HepG2 (cell line): ENCODE data around the gene CDCA4. TPM values are rescaled to one million over a fixed set of nuclear protein-coding genes. Genes with fewer than 3 reads are reported as not detected.

Experiments used
- ATAC-seq: fragments of 200-7000 bp; cut with Tn5 transposase; 3 replicates; pipeline ENCODE4 v1.9.1; 2020; ENCODE audit warnings: mild to moderate bottlenecking, moderate library complexity
- BruUV-seq: library from RNA; stranded (reverse); fragments of 400-500 nt; replicated peaks from 2 replicates; lab custom pipeline; 2021; lab: Mats Ljungman, UMichigan
- CTCF ChIA-PET: fragments of 300-600 bp; formaldehyde crosslinking; extraction: SDS; loops from one replicate; lab custom pipeline; 2021; ENCODE audit warnings: low total read pairs, inconsistent platforms, low intra/inter-chr PET ratio; lab: Yijun Ruan, JAX
- POLR2A ChIA-PET: fragments of 350-600 bp; sonication (Branson Sonifier 250); formaldehyde crosslinking; loops from one replicate; lab custom pipeline; 2020; ENCODE audit warnings: antibody characterized with exemption, inconsistent platforms; lab: Yijun Ruan, JAX
- DNase-seq: peaks from one replicate; pipeline ENCODE4 v3.0.0-alpha.2; 2015; ENCODE audit warnings: low spot score
- FAIRE-seq: peaks from 3 replicates; lab custom pipeline; 2011; peaks lifted over from hg19 to GRCh38; lab: Jason Lieb, UNC
- H2AFZ ChIP-seq: one replicate; pipeline ENCODE4 v1.6.1; 2011; ENCODE audit warnings: low read length, inconsistent platforms
- H3K27ac ChIP-seq: fragments of 300-600 bp; 3 replicates; pipeline ENCODE4 v1.8.0; 2011; ENCODE audit warnings: mixed run types, mild to moderate bottlenecking, mixed read lengths, low read length, inconsistent platforms; ENCODE audit not compliant: insufficient read depth; ENCODE audit errors: extremely low read length
- H3K27me3 ChIP-seq, 2 experiments: fragments of 200-600 bp in 1 of 2; 2 replicates in 1 of 2; 3 replicates in 1 of 2; pipeline versions ENCODE4 v1.6.0 to v1.8.0; 2011; ENCODE audit warnings: low read length in 2 of 2, mild to moderate bottlenecking in 2 of 2, moderate library complexity in 2 of 2, inconsistent platforms in 1 of 2; ENCODE audit not compliant: insufficient read depth in 2 of 2, control insufficient read depth in 1 of 2
- H3K36me3 ChIP-seq, 2 experiments: fragments of 200-600 bp in 1 of 2; replicated peaks in 1 of 2; 2 replicates in 1 of 2; 3 replicates in 1 of 2; pipeline versions ENCODE4 v1.5.1 to v1.8.0; 2011; ENCODE audit warnings: low read length in 2 of 2, inconsistent platforms in 1 of 2; ENCODE audit not compliant: insufficient read depth in 2 of 2, control insufficient read depth in 1 of 2
- H3K4me1 ChIP-seq: 2 replicates; pipeline ENCODE4 v1.5.1; 2012; ENCODE audit warnings: low read length, inconsistent platforms; ENCODE audit not compliant: insufficient read depth
- H3K4me2 ChIP-seq: 2 replicates; pipeline ENCODE4 v1.6.0; 2011; ENCODE audit warnings: low read depth, low read length, inconsistent platforms
- H3K4me3 ChIP-seq, 3 experiments: fragments of 200-600 bp in 1 of 3; sonication (generic), shearing (Covaris generic) in 1 of 3; replicated peaks in 1 of 3; 2 replicates each; pipeline ENCODE4 v1.5.1; 2011 to 2016; ENCODE audit warnings: low read length in 3 of 3, inconsistent platforms in 2 of 3, low read depth in 2 of 3, mild to moderate bottlenecking in 2 of 3, control low read depth in 1 of 3, mixed read lengths in 1 of 3; ENCODE audit not compliant: insufficient read depth in 1 of 3
- H3K79me2 ChIP-seq: one replicate; pipeline ENCODE4 v1.6.1; 2011; ENCODE audit warnings: low read length, inconsistent platforms; ENCODE audit not compliant: insufficient read depth
- H3K9ac ChIP-seq: 2 replicates; pipeline ENCODE4 v1.6.0; 2011; ENCODE audit warnings: mild to moderate bottlenecking, low read depth, low read length, inconsistent platforms; ENCODE audit not compliant: insufficient read depth
- H3K9me3 ChIP-seq: 2 replicates; pipeline ENCODE4 v1.5.1; 2012; ENCODE audit warnings: mild to moderate bottlenecking, low read length
- H4K20me1 ChIP-seq: 2 replicates; pipeline ENCODE4 v1.6.0; 2011; ENCODE audit warnings: inconsistent platforms, mild to moderate bottlenecking, low read length, moderate library complexity; ENCODE audit not compliant: insufficient read depth
- CREB1 ChIP-seq, 2 experiments: fragments of 450-650 bp in 1 of 2; IDR thresholded peaks; 2 replicates each; pipeline ENCODE4 v1.6.1; 2016 to 2017; ENCODE audit warnings: control low read depth in 1 of 2, mild to moderate bottlenecking in 1 of 2, missing compliant biosample characterization in 1 of 2, missing genetic modification characterization in 1 of 2
- CTCF ChIP-seq: sonication (generic); formaldehyde crosslinking; IDR thresholded peaks from 2 replicates; pipeline ENCODE4 v1.5.0; 2020; ENCODE audit warnings: mild to moderate bottlenecking, missing genetic modification reagents, moderate library complexity
- E2F2 ChIP-seq: sonication (generic); formaldehyde crosslinking; IDR thresholded peaks from 2 replicates; pipeline ENCODE4 v1.4.0; 2020; ENCODE audit warnings: missing genetic modification reagents, borderline replicate concordance
- ERF ChIP-seq: IDR thresholded peaks from 2 replicates; pipeline ENCODE4 v1.6.1; 2018; ENCODE audit warnings: missing biosample characterization, missing genetic modification reagents
- GMEB1 ChIP-seq: sonication (generic); formaldehyde crosslinking; IDR thresholded peaks from 2 replicates; pipeline ENCODE4 v1.5.1; 2020; ENCODE audit warnings: missing genetic modification reagents, mild to moderate bottlenecking, borderline replicate concordance
- HDAC1 ChIP-seq: sonication (generic); formaldehyde crosslinking; IDR thresholded peaks from 2 replicates; pipeline ENCODE4 v1.5.1; 2020; ENCODE audit warnings: mild to moderate bottlenecking, missing genetic modification reagents
- MIER3 ChIP-seq: IDR thresholded peaks from 2 replicates; pipeline ENCODE4 v1.6.1; 2016; ENCODE audit warnings: missing compliant biosample characterization, borderline replicate concordance
- MXD3 ChIP-seq: IDR thresholded peaks from 2 replicates; pipeline ENCODE4 v1.6.1; 2016; ENCODE audit warnings: mild to moderate bottlenecking, missing biosample characterization, missing genetic modification reagents
- RBFOX2 ChIP-seq: fragments of 200-400 bp; formaldehyde crosslinking; IDR thresholded peaks from 2 replicates; pipeline ENCODE4 v1.6.1; 2017; ENCODE audit warnings: low read depth, mild to moderate bottlenecking, low read length
- SP1 ChIP-seq, 2 experiments: fragments of 450-650 bp in 1 of 2; sonication (generic) in 1 of 2; formaldehyde crosslinking in 1 of 2; IDR thresholded peaks; 2 replicates each; pipeline versions ENCODE4 v1.4.0 to v1.6.1; 2016 to 2020; ENCODE audit warnings: missing genetic modification reagents in 1 of 2
- TFDP1 ChIP-seq: IDR thresholded peaks from 2 replicates; pipeline ENCODE4 v1.6.1; 2016; ENCODE audit warnings: missing compliant biosample characterization, missing genetic modification reagents, borderline replicate concordance
- ZFX ChIP-seq: sonication (generic); formaldehyde crosslinking; IDR thresholded peaks from 2 replicates; pipeline ENCODE4 v1.4.0; 2020; ENCODE audit warnings: mild to moderate bottlenecking, low read depth, missing genetic modification reagents, moderate library complexity
- ZFY ChIP-seq: sonication (generic); formaldehyde crosslinking; IDR thresholded peaks from 2 replicates; pipeline ENCODE4 v1.4.0; 2020; ENCODE audit warnings: missing genetic modification reagents
- ZMYM3 ChIP-seq: sonication (generic); formaldehyde crosslinking; IDR thresholded peaks from 2 replicates; pipeline ENCODE4 v1.5.1; 2020; ENCODE audit warnings: mild to moderate bottlenecking, missing genetic modification reagents
- ZNF232 ChIP-seq: sonication (generic); formaldehyde crosslinking; IDR thresholded peaks from 2 replicates; pipeline ENCODE4 v1.4.0; 2020; ENCODE audit warnings: missing genetic modification reagents, borderline replicate concordance
- ZSCAN20 ChIP-seq: sonication (generic); formaldehyde crosslinking; IDR thresholded peaks from 2 replicates; pipeline ENCODE4 v1.4.0; 2020; ENCODE audit warnings: missing genetic modification reagents, mild to moderate bottlenecking, borderline replicate concordance
- WGBS: methylation state at CpG from one replicate; pipeline ENCODE4 v1.1.6; 2017; ENCODE audit warnings: low lambda C conversion rate; 5-methylcytosine and 5-hydroxymethylcytosine counted together
- in situ Hi-C: cut with HindIII; loops from 2 replicates; pipeline ENCODE4 v1.10.0; 2017; ENCODE audit warnings: low pct_unique_long_range_greater_than_20kb; ENCODE audit not compliant: extremely low pct_ligation_motif_present
- intact Hi-C: fragments of 100-400 bp; cut with micrococcal nuclease; formaldehyde crosslinking; loops from one replicate; pipeline ENCODE4 v1.10.0; 2022; ENCODE audit not compliant: unreplicated experiment
- polyA plus RNA-seq, 8 experiments: library from polyadenylated mRNA; depleted of rRNA in 3 of 8; stranded (reverse) in 7 of 8; unstranded in 1 of 8; fragments of >200 nt; fragmentation: Illumina TruSeq in 4 of 8; extraction: Trizol in 4 of 8; gene quantifications; 2 replicates each; pipeline versions ENCODE4 v1.2.1 to v1.2.3, GENCODE V29; 2011 to 2016; ENCODE audit warnings: low read depth in 4 of 8, missing spikeins in 1 of 8, mixed read lengths in 1 of 8; ENCODE audit not compliant: insufficient read depth in 1 of 8
- total RNA-seq, 5 experiments: library from RNA; depleted of rRNA; stranded (reverse); fragments of >200 nt; fragmentation: Illumina TruSeq; extraction: Trizol; gene quantifications; 2 replicates each; pipeline ENCODE4 v1.2.3, GENCODE V29; 2016; ENCODE audit warnings: low read depth in 1 of 5

CDCA4 gene
- total and polyA plus RNA-seq, 2 of the 13 experiments (the other 11 are each of a cell fraction or from before 2014, with no cell fraction given) = 19.7 to 43.1 TPM

- FAIRE-seq = no peak
- H3K4me2 ChIP-seq = peak within 1 kb of the TSS; percentile 92
- in situ Hi-C loops (no loop called here), intact Hi-C loops (no loop called here)
- no peak within 1 kb of the TSS for H3K27ac ChIP-seq
- 0% methylated on average over 4 of the region's 77 CpGs for WGBS
- ChIA-PET POLR2A (interaction anchor here (0.5 to 3.0 kb wide), 4 partner anchors 17 to 320 kb away, joined by 3 to 18 read pairs (median 4); partner anchors contain the start of gene CDCA4), CTCF (no interaction called here)
- H3K27me3 ChIP-seq = peaks cover 14 to 40% of the 10 kb centered on the region in 2 experiments; a peak in 4 of 5 replicates
- peak within 1 kb of the TSS; percentile 59; the same call in 1 of the 2 replicates for H3K9ac ChIP-seq
- H3K36me3 ChIP-seq = no peaks in the 10 kb centered on the region
- H3K4me3 ChIP-seq = peak within 1 kb of the TSS; percentile 62 to 83 (median 79)
- BruUV-seq = TSS peak; percentile 33
- DNase-seq = peak; percentile 69
- H3K4me1 ChIP-seq = peaks cover 31% of the 10 kb centered on the region
- H2AFZ ChIP-seq = no peak within 1 kb of the TSS
- H3K79me2 ChIP-seq = no peaks in the 10 kb centered on the region
- H4K20me1 ChIP-seq = no peaks in the 10 kb centered on the region
- peak; percentile 87 for ATAC-seq
- H3K9me3 ChIP-seq = no peaks in the 10 kb centered on the region
- TF ChIP-seq HDAC1 (CRISPR knock-in tag) = peak; percentile 82
- TF ChIP-seq ZNF232 (CRISPR knock-in tag) = no peak; the same call in 1 of the 2 replicates
- TF ChIP-seq CREB1 (IDR thresholded peaks at IDR 0.05) = peak; percentile 38; the same call in 1 of the 2 replicates
- no peak for TF ChIP-seq CREB1 (CRISPR knock-in tag; IDR thresholded peaks at IDR 0.05)
- TF ChIP-seq RBFOX2 = peak; percentile 52
- TF ChIP-seq CTCF (CRISPR knock-in tag) = no peak
- no peak for TF ChIP-seq E2F2 (CRISPR knock-in tag)
- no peak for TF ChIP-seq MXD3 (CRISPR knock-in tag)
- 0 out of 2 replicates have a peak, but pooled peaks have one; percentile 42 for TF ChIP-seq ERF (CRISPR knock-in tag)
- no peak for TF ChIP-seq SP1 (IDR thresholded peaks at IDR 0.05)
- TF ChIP-seq SP1 (CRISPR knock-in tag; IDR thresholded peaks at IDR 0.05) = peak; percentile 76
- peak; percentile 50 for TF ChIP-seq ZFY (CRISPR knock-in tag)
- peak; percentile 61 for TF ChIP-seq ZFX (CRISPR knock-in tag)
- TF ChIP-seq TFDP1 (CRISPR knock-in tag) = peak; percentile 49; the same call in 1 of the 2 replicates
- no peak for TF ChIP-seq ZMYM3
- no peak for TF ChIP-seq MIER3 (CRISPR knock-in tag)
- peak; percentile 97 for TF ChIP-seq GMEB1 (CRISPR knock-in tag)
- no peak for TF ChIP-seq ZSCAN20 (CRISPR knock-in tag)
Measured at GRCh38 chr14:104985675-104986486, 35.0 kb downstream of the CDCA4 start, which contains the start of gene CLBA1. Gene CLBA1 (plus strand): TSS chr14:104985788. CDS start chr14:104986432, 644 bp downstream.
